Neuron (in vitro differentiated cells): ENCODE results near the gene NAPA.
A peak's percentile ranks its signal among the peaks of the same experiment; 100 is the strongest.

ENCODE experiments used
- H2AFZ ChIP-seq: one replicate; pipeline ENCODE4 v1.6.1; 2013; ENCODE audit warnings: low read depth, mild to moderate bottlenecking, inconsistent platforms, low read length, moderate library complexity
- H3K27me3 ChIP-seq: one replicate; pipeline ENCODE4 v1.6.1; 2013; ENCODE audit warnings: low read length; ENCODE audit not compliant: insufficient read depth
- H3K36me3 ChIP-seq: one replicate; pipeline ENCODE4 v1.6.1; 2013; ENCODE audit warnings: low read length; ENCODE audit not compliant: insufficient read depth
- H3K4me1 ChIP-seq: one replicate; pipeline ENCODE4 v1.6.1; 2013; ENCODE audit warnings: low read length; ENCODE audit not compliant: insufficient read depth
- H3K4me3 ChIP-seq: 2 replicates; pipeline ENCODE4 v1.5.1; 2013; ENCODE audit warnings: mild to moderate bottlenecking, low read length, moderate library complexity
- H3K9me3 ChIP-seq: one replicate; pipeline ENCODE4 v1.6.1; 2013; ENCODE audit warnings: low read length

Gene NAPA

GRCh38 chr19:47518139-47518538, 3.3 kb upstream of the NAPA start:
- Histone ChIP-seq H3K9me3 (no peaks in the 10 kb centered on the region), H3K4me1 (peaks cover 11% of the 10 kb centered on the region), H3K4me3 (no peak overlapping the region), H3K36me3 (no peaks in the 10 kb centered on the region), H3K27me3 (peaks cover 3% of the 10 kb centered on the region), H2AFZ (no peak overlapping the region)

- peak overlapping the region; percentile 90 for H3K4me3 ChIP-seq
- H3K36me3 ChIP-seq: no peaks in the 10 kb centered on the region
- H3K4me1 ChIP-seq: peaks cover 20% of the 10 kb centered on the region
- H2AFZ ChIP-seq: no peak overlapping the region
- H3K9me3 ChIP-seq: no peaks in the 10 kb centered on the region
- H3K27me3 ChIP-seq: no peaks in the 10 kb centered on the region
These were observed 553 bp downstream of the NAPA start for GRCh38 chr19:47514151-47514868.

GRCh38 chr19:47512948-47513319, 1.9 kb downstream of the NAPA start:
- H3K4me3 ChIP-seq: no peak overlapping the region
- H3K4me1 ChIP-seq: peaks cover 24% of the 10 kb centered on the region
- H3K9me3 ChIP-seq: no peaks in the 10 kb centered on the region
- no peak overlapping the region for H2AFZ ChIP-seq
- no peaks in the 10 kb centered on the region for H3K27me3 ChIP-seq
- H3K36me3 ChIP-seq: no peaks in the 10 kb centered on the region

GRCh38 chr19:47512183-47512947, 2.5 kb downstream of the NAPA start:
- no peak overlapping the region for H3K4me3 ChIP-seq
- H3K9me3 ChIP-seq: no peaks in the 10 kb centered on the region
- no peaks in the 10 kb centered on the region for H3K27me3 ChIP-seq
- H2AFZ ChIP-seq: no peak overlapping the region
- H3K4me1 ChIP-seq: peaks cover 30% of the 10 kb centered on the region
- no peaks in the 10 kb centered on the region for H3K36me3 ChIP-seq

- Histone ChIP-seq H3K9me3 (no peaks in the 10 kb centered on the region), H3K27me3 (no peaks in the 10 kb centered on the region), H3K4me3 (no peak overlapping the region), H3K36me3 (no peaks in the 10 kb centered on the region), H2AFZ (no peak overlapping the region), H3K4me1 (peaks cover 37% of the 10 kb centered on the region)
These were observed 3.2 kb downstream of the NAPA start for GRCh38 chr19:47511681-47512080.

- peaks cover 40% of the 10 kb centered on the region for H3K4me1 ChIP-seq
- H3K27me3 ChIP-seq: no peaks in the 10 kb centered on the region
- H3K4me3 ChIP-seq: no peak overlapping the region
- H3K9me3 ChIP-seq: no peaks in the 10 kb centered on the region
- no peaks in the 10 kb centered on the region for H3K36me3 ChIP-seq
- H2AFZ ChIP-seq: no peak overlapping the region
These were observed 3.7 kb downstream of the NAPA start for GRCh38 chr19:47511128-47511517.

- Histone ChIP-seq H3K9me3 (no peaks in the 10 kb centered on the region), H3K4me3 (no peak overlapping the region), H3K27me3 (no peaks in the 10 kb centered on the region), H3K36me3 (no peaks in the 10 kb centered on the region), H3K4me1 (peaks cover 40% of the 10 kb centered on the region), H2AFZ (no peak overlapping the region)
These were observed 4.2 kb downstream of the NAPA start for GRCh38 chr19:47510516-47511127.

GRCh38 chr19:47509973-47510372, 4.9 kb downstream of the NAPA start:
- H3K36me3 ChIP-seq: no peaks in the 10 kb centered on the region
- no peak overlapping the region for H3K4me3 ChIP-seq
- H3K27me3 ChIP-seq: no peaks in the 10 kb centered on the region
- peaks cover 40% of the 10 kb centered on the region for H3K4me1 ChIP-seq
- H3K9me3 ChIP-seq: no peaks in the 10 kb centered on the region
- no peak overlapping the region for H2AFZ ChIP-seq

- Histone ChIP-seq H3K4me3 (no peak overlapping the region), H3K36me3 (no peaks in the 10 kb centered on the region), H3K4me1 (peaks cover 39% of the 10 kb centered on the region), H3K27me3 (no peaks in the 10 kb centered on the region), H2AFZ (no peak overlapping the region), H3K9me3 (no peaks in the 10 kb centered on the region)
These were observed 5.6 kb downstream of the NAPA start for GRCh38 chr19:47509170-47509847.

- no peaks in the 10 kb centered on the region for H3K27me3 ChIP-seq
- no peak overlapping the region for H3K4me3 ChIP-seq
- no peak overlapping the region for H2AFZ ChIP-seq
- peaks cover 4% of the 10 kb centered on the region for H3K36me3 ChIP-seq
- no peaks in the 10 kb centered on the region for H3K9me3 ChIP-seq
- H3K4me1 ChIP-seq: peaks cover 34% of the 10 kb centered on the region
These were observed 6.1 kb downstream of the NAPA start for GRCh38 chr19:47508721-47509120.

GRCh38 chr19:47507924-47508553, 6.8 kb downstream of the NAPA start:
- H3K36me3 ChIP-seq: peaks cover 10% of the 10 kb centered on the region
- H2AFZ ChIP-seq: no peak overlapping the region
- H3K4me1 ChIP-seq: peaks cover 29% of the 10 kb centered on the region
- no peaks in the 10 kb centered on the region for H3K9me3 ChIP-seq
- H3K4me3 ChIP-seq: no peak overlapping the region
- H3K27me3 ChIP-seq: no peaks in the 10 kb centered on the region

GRCh38 chr19:47507012-47507411, 7.9 kb downstream of the NAPA start:
- Histone ChIP-seq H3K4me1 (peaks cover 24% of the 10 kb centered on the region), H3K36me3 (peaks cover 17% of the 10 kb centered on the region), H3K27me3 (no peaks in the 10 kb centered on the region), H3K9me3 (no peaks in the 10 kb centered on the region), H3K4me3 (no peak overlapping the region), H2AFZ (no peak overlapping the region)
